Ureter (tissue), 1 donor: ENCODE data around the gene TPBGL. TPM values are rescaled to one million over a fixed set of nuclear protein-coding genes. Genes with fewer than 3 reads are reported as not detected.

Experiments
- DNase-seq: peaks from one replicate; pipeline ENCODE4 v3.0.0-alpha.2; 2020; ENCODE audit warnings: low spot score
- total RNA-seq: library from RNA; stranded (reverse); gene quantifications from one replicate; pipeline ENCODE4 v1.2.4, GENCODE V29; 2023
- donor health status: DM: yes; HTN: yes; CAD: no.

TPBGL gene
- total RNA-seq, 1 donor from 2014 or later: 0.26 TPM

DNA sequence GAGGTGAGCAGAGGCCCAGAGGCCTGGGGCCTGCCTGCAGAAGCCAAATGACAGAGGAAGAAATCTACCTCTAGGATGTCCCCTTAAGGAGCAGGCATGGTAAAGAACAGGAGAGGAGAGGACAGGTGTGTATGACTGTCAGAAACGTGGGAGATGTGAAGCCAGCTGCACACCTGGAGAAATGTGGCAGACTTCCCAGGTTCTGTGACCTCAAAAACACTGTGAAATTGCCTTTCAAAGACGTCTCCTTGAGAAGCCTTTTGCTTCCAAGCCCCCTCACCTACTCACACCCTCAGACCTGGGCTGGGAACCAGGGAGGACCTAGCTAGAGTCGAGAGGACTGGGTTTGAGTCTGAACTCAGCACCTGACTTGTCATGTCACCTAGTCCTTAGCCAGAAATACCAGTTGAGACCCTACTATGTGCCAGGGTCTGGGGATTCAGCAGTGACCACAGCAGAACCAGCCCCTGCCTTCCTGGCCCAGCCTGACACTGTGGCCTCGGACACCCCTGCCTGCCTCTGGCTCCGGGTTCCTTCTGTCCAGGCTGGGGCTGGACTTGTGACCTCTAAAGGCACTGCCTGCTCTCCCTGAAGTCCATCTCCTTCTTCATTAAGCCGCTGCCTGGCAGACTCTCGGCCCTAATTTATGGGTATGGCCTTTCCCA, 5.6 kb downstream of the TPBGL start:
- DNase-seq: no peak

DNA sequence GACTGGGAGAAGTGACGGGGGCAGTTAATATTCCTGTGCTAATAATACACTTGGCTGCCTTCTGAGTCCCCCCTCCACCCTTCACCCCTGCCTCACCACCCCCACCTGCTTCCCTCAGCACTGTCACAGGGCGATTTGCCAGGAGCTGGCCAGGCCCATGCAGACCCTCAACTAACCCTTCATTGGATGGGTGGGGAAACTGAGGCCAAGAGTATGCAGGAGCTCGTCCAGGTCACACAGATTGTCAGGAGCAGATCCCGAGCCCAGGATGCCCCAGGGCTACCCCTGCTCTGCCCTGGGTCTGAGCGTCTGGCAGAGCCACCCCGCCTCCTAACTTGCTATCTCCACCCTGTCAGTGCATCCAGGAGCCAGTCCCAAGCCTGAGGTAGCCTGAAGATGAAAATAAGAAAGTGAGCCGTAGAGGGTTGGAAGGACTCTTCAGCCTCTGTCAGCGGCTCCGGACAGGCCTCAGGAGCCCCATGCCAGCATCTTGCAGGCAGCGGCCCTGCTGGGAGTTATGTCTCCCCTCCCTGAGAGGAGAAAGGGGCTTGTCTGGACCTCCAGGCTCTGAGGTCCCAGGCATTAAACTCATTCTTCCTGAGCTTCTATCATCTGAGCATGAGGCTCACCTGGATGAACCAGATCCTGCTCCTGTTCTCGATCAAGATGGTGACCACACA, 6.2 kb downstream of the TPBGL start:
- DNase-seq: no peak

DNA sequence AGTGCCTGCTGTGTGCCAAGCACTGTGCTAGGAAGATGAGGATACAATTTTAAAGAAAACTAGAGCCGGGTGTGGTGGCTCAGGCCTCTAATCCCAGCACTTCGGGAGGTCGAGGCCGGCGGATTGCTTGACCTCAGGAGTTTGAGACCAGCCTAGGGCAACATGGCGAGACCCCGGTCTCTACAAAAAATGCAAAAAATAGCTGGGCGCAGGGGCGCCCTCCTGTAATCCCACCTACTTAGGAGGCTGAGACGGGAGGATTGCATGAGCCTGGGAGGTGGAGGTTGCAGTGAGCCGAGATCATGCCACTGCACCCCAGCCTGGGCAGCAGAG, 8.3 kb downstream of the TPBGL start:
- DNase-seq: no peak

DNA sequence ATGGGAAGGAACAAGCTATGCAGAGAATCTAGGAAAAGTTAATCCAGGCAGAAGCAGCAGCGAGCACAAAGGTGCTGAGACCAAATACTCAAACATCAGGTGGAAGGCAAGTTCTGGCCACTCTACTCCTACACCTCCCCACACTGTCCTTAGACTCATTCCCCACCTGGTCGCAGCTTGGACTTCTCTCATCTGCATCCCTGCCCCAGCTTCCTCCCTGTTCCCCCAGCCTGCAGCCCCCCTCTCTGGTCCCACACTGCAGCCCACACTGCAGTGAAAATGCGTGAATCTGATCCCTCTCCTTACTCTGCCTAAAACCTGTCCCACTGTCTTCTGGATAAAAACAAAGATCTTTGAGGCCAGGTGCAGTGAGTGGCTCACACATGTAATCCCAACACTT, 9.1 kb downstream of the TPBGL start:
- DNase-seq: no peak

DNA sequence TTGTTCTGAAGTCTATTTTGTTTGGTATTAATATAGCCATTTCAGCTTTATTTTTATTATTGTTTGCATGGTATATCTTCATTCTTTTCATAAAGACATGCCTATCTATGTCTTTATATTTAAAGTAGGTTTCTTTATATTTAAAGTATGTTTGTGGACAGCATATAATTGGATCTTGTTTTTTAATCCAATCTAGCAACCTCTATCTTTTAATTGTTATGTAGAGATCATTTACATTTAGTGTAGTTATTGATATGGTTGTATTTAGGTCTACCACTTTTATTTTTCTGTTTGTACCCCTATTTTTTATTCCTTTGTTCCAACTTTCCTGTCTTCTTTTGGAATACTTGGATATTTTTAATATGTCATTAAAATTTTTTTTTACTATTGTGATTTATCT, 13.8 kb downstream of the TPBGL start:
- no peak for DNase-seq

DNA sequence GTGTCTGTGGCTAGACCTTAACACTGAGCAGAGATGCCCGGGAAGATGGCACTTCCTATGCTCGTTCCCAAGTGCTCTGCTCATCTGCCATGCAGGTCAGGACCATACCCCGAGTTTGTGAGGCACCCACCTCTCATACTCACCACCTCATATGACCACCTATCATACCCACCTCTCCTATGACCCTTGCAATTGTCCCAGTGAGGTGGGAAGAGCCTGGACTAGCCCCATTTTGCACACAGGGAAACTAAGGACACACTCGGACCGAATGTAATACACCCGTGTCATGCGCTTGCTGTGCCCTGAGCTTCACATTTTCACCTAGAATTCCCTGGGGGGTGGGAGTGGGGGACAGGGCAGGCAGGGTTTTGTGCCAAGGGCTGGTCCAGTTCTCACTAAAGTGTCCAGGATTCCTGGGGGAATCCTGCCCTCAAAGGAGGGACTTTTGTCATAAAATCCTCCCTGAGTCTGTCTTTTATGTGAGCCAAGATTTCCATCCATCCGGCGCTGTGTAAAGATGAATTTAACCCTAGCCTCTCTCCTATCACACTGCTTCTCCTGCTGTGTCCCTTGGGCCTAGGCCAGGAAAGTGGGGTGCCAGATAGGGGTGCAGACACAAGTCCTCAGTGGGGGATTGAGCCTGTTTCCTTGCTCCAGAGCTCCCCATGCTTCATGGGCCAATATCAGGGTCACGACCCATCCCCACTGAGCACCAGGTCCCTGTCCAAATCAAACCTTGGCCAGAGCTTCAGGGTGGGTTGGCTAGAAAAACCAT, 20.0 kb downstream of the TPBGL start:
- DNase-seq: no peak

DNA sequence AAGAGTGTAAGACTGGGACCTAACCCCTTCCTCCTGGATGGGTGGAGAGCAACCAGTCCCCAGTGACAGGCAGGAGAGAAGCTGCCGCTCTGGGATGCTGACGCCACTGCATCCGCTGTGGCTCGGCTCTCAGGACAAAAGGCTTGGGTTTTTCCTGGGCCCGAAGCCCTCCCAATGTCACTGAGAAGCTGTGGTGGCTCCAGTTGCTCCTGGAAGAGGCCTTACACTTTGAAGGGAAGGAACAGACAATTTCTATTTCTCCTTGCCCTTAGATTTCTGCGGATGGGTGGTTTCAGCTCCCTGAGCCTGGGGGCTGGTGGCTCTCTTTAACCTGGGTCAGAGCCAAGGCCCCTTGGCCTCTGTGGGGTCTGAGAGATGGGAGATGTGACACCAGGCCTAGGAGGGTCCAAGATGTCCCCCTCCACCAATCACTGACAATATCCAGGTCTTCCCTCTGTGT, 21.4 kb downstream of the TPBGL start:
- no peak for DNase-seq

DNA sequence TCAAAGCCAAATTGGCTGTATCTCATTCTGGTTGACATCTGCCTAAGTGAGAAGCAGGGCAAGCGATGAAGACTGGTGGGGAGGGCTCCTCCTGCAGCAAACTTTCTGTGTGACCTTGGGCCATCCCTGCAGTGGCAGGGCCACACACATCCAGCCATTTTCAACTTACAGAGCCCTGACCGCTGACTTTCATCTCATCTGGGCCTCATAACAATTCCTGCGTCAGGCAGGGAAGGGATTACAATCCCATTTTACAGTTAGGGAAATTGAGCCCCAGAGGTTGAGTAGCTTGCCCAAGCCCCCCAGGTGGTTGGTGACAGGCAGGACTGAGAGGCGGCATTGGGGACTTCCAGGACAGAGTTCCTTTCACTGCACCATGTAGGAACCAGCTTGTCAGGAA, 21.9 kb downstream of the TPBGL start:
- no peak for DNase-seq

DNA sequence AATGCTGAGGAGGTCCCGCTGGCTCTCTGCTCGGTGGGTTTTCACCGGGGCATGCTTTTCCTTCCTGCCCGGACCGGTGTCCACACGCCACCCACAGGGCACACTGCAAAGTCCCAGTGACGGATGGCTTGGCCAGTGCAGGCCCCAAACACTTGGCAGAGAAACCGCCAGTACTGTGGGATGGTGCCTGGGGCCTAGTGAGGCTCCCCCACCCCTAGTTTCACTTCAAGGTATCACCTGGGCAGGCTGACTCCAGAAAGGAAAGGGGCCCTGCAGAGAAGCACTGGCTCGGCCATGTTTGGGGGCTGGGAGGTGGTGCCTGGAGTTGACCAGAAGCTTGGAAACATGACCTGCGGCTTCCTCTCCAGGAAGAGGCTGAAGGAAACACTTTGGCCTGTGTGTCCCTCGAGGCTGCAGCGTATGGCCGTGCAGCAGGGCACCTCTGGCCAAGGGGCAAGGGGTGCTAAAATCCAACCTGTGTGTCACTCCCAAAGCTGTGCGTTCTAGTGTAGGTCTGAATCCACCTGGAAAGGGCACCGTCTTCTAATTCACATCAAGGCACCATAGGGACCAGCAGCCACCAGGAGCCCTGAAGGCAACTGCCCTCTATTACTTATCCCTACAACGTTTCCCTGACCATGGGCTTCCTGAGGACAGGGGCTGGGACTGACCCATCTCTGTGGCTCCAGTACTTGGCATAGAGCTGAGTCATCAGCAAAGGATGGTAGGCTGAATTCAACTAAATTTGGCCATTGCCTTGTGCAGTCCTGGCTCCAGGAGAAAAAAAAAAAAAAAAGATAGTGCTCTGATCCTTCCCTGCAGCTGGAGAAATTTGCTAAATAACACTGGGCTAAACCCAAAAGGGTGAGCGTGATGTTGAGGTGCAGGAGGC, 22.6 kb downstream of the TPBGL start:
- no peak for DNase-seq

DNA sequence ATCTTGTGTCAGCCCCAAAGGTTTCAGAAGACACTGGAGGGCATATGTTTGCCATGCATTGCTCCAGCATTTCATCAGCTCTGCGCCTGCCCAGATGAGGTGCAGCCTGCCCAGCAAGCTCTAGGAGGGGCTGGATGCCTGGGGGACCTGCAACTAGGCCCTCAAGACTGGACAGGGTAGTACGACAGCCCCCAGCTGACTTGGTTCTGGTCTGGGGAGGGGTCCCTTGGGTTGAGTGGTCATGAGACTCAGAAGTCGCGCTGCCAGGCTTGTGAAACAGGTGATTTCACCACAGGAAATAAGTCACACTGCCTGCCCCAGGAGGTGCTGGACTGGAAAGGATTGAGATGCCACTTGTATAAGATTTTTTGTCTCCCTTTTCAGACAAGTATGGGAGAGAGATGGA, 23.4 kb downstream of the TPBGL start:
- DNase-seq: no peak

DNA sequence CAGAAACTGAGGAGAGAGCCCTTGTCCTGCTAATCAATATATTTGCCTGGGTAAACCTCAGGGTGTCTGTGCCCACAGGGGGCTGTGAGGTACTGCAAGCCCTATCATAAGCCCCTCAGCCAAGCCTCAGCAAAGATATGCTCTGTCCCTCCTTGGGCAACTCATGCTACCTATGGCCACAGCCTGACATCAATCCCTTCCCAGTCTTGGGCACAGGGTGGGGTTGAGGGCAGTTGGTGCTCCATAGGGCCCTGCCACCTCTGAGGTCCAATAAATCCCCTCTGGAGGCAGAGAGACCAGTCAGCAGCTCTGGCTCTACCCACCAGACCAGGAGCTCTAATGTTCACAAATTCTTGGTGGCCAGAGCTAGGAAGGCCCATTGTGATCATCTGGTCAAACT, 23.8 kb downstream of the TPBGL start:
- DNase-seq: no peak

DNA sequence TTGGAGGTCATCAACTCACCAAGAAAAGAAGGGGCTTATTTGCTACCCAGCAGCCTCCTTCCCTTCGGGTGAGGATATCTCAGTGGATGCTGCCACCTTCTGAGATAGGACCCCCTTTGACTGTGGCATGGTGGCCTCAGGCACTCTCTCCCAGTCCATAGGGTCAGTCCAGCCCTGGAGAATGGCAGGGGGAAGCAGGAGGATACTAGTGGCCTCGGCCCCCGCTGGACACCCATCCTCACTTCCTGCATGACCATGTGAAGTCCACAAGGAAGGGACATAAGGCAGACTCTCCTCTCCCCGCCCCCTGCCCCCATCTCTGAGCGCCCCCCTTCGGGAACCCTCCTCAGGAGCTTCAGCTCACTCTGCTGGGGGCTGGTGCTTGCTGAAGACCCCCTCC, 24.4 kb downstream of the TPBGL start:
- no peak for DNase-seq

DNA sequence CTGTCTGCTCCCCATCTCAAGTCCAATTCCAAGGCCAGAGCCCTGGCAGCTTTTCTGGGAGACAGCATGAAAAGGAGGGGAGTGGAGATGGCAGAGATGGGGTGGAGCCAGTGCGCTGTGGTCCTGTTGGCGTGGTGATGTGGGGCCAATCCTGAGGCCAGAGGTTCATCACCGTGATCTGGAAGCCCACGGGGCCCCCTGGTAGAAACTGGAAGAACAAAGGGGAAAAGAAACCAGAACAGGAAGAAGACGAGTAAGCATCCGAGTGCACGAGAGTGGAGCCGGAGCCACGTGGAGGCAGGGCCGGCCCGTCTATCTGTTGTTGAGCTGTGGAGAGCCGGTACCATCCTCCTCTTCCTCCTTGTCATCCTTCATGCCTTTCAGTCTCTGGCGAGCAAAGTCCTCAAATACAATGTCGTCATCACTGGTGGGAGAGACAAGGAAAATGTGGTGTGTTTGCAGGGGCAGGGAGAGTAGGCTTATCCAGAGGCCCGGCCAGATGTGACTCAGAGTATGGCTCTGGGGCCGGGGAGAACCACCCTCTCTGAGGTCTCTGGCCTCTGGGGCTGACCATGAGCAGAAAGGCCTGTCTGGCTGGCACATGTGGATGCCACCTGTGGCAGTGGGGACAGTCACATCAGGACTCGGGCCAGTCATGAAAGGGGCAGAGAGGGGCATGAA, 25.4 kb downstream of the TPBGL start:
- DNase-seq: no peak

DNA sequence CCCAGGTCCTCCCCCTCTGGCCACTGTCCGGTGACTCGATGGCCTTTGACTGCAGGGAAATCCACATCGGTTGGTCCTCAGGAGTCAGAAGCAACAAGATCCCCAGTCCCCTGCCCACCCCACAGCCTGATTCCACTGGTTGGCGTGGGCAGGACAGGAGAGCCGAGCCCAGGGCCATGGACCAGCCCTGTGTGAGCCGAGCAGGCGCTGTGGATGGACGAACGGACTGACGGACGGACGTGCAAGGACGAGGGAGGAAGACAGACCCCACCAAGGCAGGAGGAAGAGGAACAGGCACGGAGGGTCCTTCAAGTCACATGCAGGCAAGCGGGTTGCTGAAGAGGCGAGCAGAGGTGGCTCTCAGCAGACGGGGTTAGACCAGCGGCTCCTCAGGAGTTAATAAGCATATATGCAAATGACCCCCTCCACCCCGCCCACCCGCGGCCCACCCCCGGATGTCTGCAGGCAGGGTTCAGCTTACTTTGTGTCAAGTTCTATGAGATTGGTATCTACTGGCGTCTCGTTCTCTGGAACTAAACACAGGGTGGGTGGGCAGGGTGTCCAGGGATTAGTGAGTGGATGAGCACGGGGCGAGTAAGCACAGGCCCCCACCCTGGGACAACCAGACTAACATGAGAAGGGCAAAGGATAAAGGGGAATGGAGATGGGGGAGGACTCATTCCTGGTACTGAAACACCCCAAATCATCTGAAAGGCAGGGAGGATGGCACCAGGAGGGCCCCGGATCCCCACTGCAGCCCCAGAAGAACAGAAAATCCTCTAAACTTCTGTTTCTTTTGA, 26.8 kb downstream of the TPBGL start:
- no peak for DNase-seq

DNA sequence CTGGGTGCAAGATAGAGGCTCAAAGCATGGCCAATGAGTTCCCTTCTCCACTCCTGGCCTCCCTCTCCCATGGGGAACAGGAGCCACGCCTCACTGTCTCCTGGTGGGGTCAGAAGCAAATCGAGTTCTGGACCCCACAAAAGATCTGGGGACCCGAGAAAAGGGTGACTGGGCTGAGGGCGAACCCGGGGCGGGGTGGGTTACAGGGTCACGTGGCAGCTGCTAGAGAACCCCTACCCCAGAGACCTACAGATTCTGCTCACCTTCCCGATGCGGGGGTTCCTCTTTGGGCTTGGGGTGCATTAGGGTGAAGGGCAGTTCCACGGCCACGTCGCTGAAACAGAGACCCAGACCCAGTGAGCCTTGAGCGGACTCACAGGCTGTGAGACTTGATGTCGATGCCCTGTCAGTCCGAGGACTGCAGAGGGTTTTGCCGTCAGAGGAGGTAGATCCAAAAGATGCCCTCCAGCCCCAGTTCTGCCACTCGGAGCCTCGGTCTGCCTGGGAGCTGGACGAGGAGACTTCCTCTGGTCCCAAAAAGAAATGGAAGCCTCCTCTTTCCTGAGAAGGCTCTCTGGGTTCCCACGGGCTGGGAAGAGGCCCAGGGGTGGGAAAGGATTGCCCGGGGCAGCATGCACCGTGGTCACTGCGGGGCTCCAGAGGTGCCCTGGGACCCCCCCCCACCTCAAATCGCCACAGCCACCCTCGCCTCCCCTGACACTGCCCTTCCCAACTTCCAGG, 28.2 kb downstream of the TPBGL start:
- no peak for DNase-seq

DNA sequence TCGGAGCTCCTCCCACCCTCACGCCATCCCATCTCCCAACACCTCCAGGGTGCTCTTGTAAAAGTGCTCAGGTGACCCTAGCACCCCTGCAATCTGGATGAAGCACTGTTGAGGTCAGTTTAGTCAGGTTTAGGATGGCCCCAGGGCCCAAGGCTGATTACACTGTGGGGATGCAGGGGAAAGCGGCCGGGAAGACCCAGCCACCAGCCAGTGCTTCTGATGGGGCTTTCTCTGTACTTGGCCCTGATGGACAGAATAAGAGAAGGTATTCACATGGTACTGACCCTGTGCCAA, 28.7 kb downstream of the TPBGL start:
- DNase-seq: no peak

DNA sequence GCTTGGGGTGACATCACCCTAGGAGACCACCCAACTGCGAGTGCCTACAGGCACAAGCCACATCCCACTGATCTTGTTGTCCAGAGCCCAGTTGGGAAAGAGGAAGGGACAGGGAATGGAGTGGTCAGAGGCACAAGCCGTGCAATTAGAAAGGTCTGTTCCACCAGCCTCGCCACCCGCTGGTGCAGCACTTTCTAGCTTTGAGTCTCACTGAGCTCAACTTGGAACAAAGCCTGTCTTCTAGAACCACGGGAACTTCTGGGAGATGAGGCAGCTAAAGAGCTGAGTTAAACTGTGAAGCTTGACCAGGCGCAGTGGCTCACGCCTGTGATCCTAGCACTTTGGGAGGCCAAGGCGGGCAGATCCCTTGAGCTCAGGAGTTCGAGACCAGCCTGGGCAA, 29.3 kb downstream of the TPBGL start:
- DNase-seq: no peak

DNA sequence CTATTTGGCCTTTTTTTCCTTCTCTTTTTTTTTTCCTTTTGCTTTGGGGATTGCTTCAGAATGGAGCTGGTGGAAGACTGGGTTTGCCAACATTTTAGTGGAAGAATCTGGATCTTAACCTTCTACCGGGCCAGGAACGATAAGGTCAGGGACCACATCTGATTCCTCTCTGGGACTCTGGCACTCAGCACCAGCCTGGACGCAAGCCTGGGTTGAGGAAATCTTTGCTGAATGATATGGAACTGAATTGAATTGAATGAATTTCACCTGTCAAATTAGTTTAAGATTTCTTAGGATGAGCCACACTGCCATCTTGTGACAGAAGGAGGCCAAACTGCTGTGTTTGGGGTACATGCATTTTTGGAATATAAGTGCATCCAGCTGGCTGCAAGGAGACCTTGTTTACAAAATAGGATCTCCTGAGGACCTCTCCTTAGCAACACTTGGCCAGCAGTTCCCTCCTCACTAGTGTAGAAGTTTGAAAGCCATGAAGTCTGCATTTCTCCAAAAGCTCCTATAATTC, 30.4 kb downstream of the TPBGL start:
- no peak for DNase-seq

DNA sequence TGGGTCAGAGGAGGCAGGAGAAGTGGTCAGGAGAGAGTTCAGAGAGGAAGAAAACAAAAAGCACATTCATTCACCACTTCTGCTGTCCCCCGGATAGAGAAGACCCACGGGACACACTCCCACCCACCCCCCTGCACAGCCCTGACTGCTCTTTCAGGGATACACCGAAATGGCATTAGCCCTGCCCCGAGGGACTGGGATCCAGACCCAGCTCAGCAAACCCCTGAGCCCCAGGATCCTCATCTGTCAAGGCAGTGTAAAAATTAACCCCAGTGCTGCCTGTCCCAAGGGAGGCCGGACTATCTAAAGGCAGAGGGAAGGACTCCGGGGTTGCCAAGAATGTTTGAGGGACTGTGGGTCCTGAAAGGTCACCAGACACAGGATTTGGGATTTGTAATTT, 31.2 kb downstream of the TPBGL start:
- no peak for DNase-seq

DNA sequence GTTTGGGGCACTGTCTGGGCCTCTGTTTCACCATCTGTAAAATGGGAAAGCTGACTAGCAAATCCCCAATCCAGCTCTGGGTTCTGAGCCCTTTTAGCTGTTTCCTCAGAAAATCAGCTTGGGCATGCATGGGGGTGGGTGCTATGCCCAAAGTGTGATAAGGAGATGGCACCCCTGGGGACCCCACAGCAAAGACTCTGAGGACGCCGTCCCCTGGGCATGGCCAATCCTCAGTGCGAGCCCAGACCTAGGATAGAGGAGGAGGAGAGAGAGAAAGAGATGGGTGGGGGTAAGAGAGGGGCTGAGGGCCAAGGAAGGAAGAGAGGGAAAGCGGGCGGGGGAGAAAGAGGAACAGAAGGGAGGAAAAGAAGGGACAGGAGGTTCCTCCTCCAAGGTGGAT, 31.8 kb downstream of the TPBGL start:
- no peak for DNase-seq
